H1 (cell line): ENCODE data around the gene MAML1.
"Not testable (repeated sequence)": the region's sequence is repeated elsewhere in the genome, so short reads cannot be mapped to it uniquely, and the experiment has no call there.

Source experiments
- CEBPB ChIP-seq: IDR thresholded peaks from 2 replicates; pipeline ENCODE4 v1.6.1; 2012; ENCODE audit warnings: low read depth, low read length
- CREB1 ChIP-seq: IDR thresholded peaks from 2 replicates; pipeline ENCODE4 v1.6.1; 2012; ENCODE audit warnings: inconsistent platforms
- EP300 ChIP-seq, 2 experiments: IDR thresholded peaks; 1 replicate in 1 of 2; 2 replicates in 1 of 2; pipeline ENCODE4 v1.6.1; 2011 to 2012; ENCODE audit warnings: low read depth in 2 of 2, low read length in 2 of 2, mild to moderate bottlenecking in 2 of 2, borderline replicate concordance in 1 of 2, inconsistent platforms in 1 of 2, moderate library complexity in 1 of 2
- KDM1A ChIP-seq: fragments of 200-600, 300-600 bp; sonication (generic); IDR thresholded peaks from 2 replicates; pipeline ENCODE4 v1.7.1; 2016; ENCODE audit warnings: mild to moderate bottlenecking, low read length, borderline replicate concordance
- YY1 ChIP-seq: IDR thresholded peaks from 2 replicates; pipeline ENCODE4 v1.6.1; 2011; ENCODE audit warnings: low read depth, mild to moderate bottlenecking, low read length
- ZNF274 ChIP-seq: IDR thresholded peaks from 2 replicates; pipeline ENCODE4 v1.7.0; 2012; ENCODE audit warnings: low read length, borderline replicate concordance; ENCODE audit errors: extremely low read depth
- TF ChIP-seq, protein P1 (sequence below), 3 experiments: IDR thresholded peaks; 1 replicate in 2 of 3; 2 replicates in 1 of 3; pipeline versions ENCODE4 v1.5.1 to v1.6.1; 2011; ENCODE audit warnings: low read length in 3 of 3, mild to moderate bottlenecking in 3 of 3, inconsistent platforms in 2 of 3, low read depth in 1 of 3, moderate library complexity in 1 of 3; ENCODE audit not compliant: insufficient read depth in 1 of 3; ENCODE audit errors: control extremely low read depth in 1 of 3

DNA sequence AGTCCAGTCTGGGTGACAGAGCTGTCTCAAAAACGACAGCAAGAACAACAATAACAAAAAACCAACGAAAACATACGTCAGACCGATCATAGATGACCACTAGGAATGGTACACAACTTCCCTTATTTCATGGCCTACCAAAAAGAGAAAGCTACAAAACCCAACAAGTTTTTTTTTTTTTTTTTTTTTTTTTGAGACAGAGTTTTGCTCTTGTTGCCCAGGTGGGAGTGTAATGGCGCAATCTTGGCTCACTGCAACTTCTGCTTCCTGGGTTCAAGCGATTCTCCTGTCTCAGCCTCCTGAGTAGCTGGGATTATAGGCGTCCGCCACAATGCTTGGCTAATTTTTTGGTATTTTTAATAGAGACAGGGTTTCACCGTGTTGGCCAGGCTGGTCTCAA is 43.4 kb upstream of the MAML1 start:
- TF ChIP-seq CREB1; EP300 (IDR thresholded peaks at IDR 0.05; ENCODE audit: borderline replicate concordance in 1 of 2, low read depth in 2 of 2, low read length in 2 of 2); CEBPB; KDM1A; ZNF274; YY1: not testable (repeated sequence)
- TF ChIP-seq, protein P1, sequence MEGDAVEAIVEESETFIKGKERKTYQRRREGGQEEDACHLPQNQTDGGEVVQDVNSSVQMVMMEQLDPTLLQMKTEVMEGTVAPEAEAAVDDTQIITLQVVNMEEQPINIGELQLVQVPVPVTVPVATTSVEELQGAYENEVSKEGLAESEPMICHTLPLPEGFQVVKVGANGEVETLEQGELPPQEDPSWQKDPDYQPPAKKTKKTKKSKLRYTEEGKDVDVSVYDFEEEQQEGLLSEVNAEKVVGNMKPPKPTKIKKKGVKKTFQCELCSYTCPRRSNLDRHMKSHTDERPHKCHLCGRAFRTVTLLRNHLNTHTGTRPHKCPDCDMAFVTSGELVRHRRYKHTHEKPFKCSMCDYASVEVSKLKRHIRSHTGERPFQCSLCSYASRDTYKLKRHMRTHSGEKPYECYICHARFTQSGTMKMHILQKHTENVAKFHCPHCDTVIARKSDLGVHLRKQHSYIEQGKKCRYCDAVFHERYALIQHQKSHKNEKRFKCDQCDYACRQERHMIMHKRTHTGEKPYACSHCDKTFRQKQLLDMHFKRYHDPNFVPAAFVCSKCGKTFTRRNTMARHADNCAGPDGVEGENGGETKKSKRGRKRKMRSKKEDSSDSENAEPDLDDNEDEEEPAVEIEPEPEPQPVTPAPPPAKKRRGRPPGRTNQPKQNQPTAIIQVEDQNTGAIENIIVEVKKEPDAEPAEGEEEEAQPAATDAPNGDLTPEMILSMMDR (IDR thresholded peaks at IDR 0.05; ENCODE audit: control extremely low read depth in 1 of 3, insufficient read depth in 1 of 3, low read depth in 1 of 3, low read length in 3 of 3), result not testable (repeated sequence)
